GM23338 (cell line): Measurements from ENCODE around the gene PDIK1L.

ENCODE experiments used
- CREB1 ChIP-seq: fragments of 250-450 bp; sonication (Bioruptor Pico); IDR thresholded peaks from 2 replicates; pipeline ENCODE4 v1.5.0; 2020; ENCODE audit warnings: low read depth, mild to moderate bottlenecking, moderate library complexity
- EZH2 ChIP-seq: fragments of 200-600 bp; sonication (generic); IDR thresholded peaks from one replicate; pipeline ENCODE4 v1.8.0; 2017; ENCODE audit warnings: antibody characterized with exemption, mild to moderate bottlenecking, low read depth; ENCODE audit not compliant: unreplicated experiment
- EZH2phosphoT487 ChIP-seq: fragments of 200-600 bp; sonication (generic); IDR thresholded peaks from one replicate; pipeline ENCODE4 v1.8.1; 2018; ENCODE audit warnings: antibody characterized with exemption; ENCODE audit not compliant: unreplicated experiment
- JUNB ChIP-seq: IDR thresholded peaks from one replicate; pipeline ENCODE4 v1.6.1; 2016; ENCODE audit warnings: antibody characterized with exemption; ENCODE audit not compliant: unreplicated experiment
- NANOG ChIP-seq: IDR thresholded peaks from 2 replicates; pipeline ENCODE4 v1.6.1; 2016; ENCODE audit warnings: antibody characterized with exemption, borderline replicate concordance
- POLR2AphosphoS5 ChIP-seq: IDR thresholded peaks from 2 replicates; pipeline ENCODE4 v1.6.1; 2016; ENCODE audit warnings: antibody characterized with exemption, low read depth
- STAT1 ChIP-seq: IDR thresholded peaks from one replicate; pipeline ENCODE4 v1.6.1; 2016; ENCODE audit warnings: antibody characterized with exemption; ENCODE audit not compliant: unreplicated experiment
- TF ChIP-seq, protein P1 (sequence below): IDR thresholded peaks from one replicate; pipeline ENCODE4 v1.6.1; 2018; ENCODE audit warnings: antibody characterized with exemption; ENCODE audit not compliant: unreplicated experiment
- TF ChIP-seq, protein P2 (sequence below), 2 experiments: fragments of 200-600 bp in 1 of 2; sonication (generic) in 1 of 2; conservative IDR thresholded peaks; 2 replicates each; pipeline versions ENCODE4 v1.5.1 to v1.6.1; 2016 to 2017; ENCODE audit warnings: antibody characterized with exemption in 2 of 2, low read depth in 2 of 2, mild to moderate bottlenecking in 2 of 2, moderate library complexity in 1 of 2
- TF ChIP-seq, protein P3 (sequence below): fragments of 250-450 bp; sonication (Bioruptor Pico); IDR thresholded peaks from 2 replicates; pipeline ENCODE4 v1.5.0; 2020; ENCODE audit warnings: mild to moderate bottlenecking, moderate library complexity

GRCh38 chr1:26119892-26120608 is 8.4 kb downstream of the PDIK1L start:
- TF ChIP-seq EZH2phosphoT487 (no peak), POLR2AphosphoS5 (no peak), NANOG (no peak), JUNB (no peak), EZH2 (no peak), STAT1 (no peak), CREB1 (no peak)
- TF ChIP-seq, protein P1, sequence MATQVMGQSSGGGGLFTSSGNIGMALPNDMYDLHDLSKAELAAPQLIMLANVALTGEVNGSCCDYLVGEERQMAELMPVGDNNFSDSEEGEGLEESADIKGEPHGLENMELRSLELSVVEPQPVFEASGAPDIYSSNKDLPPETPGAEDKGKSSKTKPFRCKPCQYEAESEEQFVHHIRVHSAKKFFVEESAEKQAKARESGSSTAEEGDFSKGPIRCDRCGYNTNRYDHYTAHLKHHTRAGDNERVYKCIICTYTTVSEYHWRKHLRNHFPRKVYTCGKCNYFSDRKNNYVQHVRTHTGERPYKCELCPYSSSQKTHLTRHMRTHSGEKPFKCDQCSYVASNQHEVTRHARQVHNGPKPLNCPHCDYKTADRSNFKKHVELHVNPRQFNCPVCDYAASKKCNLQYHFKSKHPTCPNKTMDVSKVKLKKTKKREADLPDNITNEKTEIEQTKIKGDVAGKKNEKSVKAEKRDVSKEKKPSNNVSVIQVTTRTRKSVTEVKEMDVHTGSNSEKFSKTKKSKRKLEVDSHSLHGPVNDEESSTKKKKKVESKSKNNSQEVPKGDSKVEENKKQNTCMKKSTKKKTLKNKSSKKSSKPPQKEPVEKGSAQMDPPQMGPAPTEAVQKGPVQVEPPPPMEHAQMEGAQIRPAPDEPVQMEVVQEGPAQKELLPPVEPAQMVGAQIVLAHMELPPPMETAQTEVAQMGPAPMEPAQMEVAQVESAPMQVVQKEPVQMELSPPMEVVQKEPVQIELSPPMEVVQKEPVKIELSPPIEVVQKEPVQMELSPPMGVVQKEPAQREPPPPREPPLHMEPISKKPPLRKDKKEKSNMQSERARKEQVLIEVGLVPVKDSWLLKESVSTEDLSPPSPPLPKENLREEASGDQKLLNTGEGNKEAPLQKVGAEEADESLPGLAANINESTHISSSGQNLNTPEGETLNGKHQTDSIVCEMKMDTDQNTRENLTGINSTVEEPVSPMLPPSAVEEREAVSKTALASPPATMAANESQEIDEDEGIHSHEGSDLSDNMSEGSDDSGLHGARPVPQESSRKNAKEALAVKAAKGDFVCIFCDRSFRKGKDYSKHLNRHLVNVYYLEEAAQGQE: no peak
- TF ChIP-seq, protein P2, sequence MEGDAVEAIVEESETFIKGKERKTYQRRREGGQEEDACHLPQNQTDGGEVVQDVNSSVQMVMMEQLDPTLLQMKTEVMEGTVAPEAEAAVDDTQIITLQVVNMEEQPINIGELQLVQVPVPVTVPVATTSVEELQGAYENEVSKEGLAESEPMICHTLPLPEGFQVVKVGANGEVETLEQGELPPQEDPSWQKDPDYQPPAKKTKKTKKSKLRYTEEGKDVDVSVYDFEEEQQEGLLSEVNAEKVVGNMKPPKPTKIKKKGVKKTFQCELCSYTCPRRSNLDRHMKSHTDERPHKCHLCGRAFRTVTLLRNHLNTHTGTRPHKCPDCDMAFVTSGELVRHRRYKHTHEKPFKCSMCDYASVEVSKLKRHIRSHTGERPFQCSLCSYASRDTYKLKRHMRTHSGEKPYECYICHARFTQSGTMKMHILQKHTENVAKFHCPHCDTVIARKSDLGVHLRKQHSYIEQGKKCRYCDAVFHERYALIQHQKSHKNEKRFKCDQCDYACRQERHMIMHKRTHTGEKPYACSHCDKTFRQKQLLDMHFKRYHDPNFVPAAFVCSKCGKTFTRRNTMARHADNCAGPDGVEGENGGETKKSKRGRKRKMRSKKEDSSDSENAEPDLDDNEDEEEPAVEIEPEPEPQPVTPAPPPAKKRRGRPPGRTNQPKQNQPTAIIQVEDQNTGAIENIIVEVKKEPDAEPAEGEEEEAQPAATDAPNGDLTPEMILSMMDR (conservative IDR thresholded peaks at IDR 0.05; ENCODE audit: low read depth in 2 of 2): no peak
- TF ChIP-seq, protein P3, sequence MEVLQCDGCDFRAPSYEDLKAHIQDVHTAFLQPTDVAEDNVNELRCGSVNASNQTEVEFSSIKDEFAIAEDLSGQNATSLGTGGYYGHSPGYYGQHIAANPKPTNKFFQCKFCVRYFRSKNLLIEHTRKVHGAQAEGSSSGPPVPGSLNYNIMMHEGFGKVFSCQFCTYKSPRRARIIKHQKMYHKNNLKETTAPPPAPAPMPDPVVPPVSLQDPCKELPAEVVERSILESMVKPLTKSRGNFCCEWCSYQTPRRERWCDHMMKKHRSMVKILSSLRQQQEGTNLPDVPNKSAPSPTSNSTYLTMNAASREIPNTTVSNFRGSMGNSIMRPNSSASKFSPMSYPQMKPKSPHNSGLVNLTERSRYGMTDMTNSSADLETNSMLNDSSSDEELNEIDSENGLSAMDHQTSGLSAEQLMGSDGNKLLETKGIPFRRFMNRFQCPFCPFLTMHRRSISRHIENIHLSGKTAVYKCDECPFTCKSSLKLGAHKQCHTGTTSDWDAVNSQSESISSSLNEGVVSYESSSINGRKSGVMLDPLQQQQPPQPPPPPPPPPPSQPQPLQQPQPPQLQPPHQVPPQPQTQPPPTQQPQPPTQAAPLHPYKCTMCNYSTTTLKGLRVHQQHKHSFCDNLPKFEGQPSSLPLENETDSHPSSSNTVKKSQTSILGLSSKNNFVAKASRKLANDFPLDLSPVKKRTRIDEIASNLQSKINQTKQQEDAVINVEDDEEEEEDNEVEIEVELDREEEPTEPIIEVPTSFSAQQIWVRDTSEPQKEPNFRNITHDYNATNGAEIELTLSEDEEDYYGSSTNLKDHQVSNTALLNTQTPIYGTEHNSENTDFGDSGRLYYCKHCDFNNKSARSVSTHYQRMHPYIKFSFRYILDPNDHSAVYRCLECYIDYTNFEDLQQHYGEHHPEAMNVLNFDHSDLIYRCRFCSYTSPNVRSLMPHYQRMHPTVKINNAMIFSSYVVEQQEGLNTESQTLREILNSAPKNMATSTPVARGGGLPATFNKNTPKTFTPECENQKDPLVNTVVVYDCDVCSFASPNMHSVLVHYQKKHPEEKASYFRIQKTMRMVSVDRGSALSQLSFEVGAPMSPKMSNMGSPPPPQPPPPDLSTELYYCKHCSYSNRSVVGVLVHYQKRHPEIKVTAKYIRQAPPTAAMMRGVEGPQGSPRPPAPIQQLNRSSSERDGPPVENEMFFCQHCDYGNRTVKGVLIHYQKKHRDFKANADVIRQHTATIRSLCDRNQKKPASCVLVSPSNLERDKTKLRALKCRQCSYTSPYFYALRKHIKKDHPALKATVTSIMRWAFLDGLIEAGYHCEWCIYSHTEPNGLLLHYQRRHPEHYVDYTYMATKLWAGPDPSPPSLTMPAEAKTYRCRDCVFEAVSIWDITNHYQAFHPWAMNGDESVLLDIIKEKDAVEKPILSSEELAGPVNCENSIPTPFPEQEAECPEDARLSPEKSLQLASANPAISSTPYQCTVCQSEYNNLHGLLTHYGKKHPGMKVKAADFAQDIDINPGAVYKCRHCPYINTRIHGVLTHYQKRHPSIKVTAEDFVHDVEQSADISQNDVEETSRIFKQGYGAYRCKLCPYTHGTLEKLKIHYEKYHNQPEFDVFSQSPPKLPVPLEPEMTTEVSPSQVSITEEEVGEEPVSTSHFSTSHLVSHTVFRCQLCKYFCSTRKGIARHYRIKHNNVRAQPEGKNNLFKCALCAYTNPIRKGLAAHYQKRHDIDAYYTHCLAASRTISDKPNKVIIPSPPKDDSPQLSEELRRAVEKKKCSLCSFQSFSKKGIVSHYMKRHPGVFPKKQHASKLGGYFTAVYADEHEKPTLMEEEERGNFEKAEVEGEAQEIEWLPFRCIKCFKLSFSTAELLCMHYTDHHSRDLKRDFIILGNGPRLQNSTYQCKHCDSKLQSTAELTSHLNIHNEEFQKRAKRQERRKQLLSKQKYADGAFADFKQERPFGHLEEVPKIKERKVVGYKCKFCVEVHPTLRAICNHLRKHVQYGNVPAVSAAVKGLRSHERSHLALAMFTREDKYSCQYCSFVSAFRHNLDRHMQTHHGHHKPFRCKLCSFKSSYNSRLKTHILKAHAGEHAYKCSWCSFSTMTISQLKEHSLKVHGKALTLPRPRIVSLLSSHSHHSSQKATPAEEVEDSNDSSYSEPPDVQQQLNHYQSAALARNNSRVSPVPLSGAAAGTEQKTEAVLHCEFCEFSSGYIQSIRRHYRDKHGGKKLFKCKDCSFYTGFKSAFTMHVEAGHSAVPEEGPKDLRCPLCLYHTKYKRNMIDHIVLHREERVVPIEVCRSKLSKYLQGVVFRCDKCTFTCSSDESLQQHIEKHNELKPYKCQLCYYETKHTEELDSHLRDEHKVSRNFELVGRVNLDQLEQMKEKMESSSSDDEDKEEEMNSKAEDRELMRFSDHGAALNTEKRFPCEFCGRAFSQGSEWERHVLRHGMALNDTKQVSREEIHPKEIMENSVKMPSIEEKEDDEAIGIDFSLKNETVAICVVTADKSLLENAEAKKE (CRISPR knock-in tag): no peak
